Activated CD8-positive, alpha-beta T cell treated with anti-CD3 and anti-CD28 coated beads, Interleukin-2, amount 10 ng/mL, durations not matched to agents 7 days and 5 days (primary cell): ENCODE measurements around the gene GTPBP8. TPM values are rescaled to one million over a fixed set of nuclear protein-coding genes. Genes with fewer than 3 reads are reported as not detected.
A peak's percentile ranks its signal among the peaks of the same experiment; 100 is the strongest.

Experiments used
- ATAC-seq: fragments of 150-1000 bp; cut with Tn5 transposase; one replicate; pipeline ENCODE4 v1.10.0; 2021; ENCODE audit warnings: moderate library complexity
- CTCF ChIA-PET: fragments of 350-600 bp; sonication (Branson Sonifier 250); formaldehyde crosslinking; loops from one replicate; lab custom pipeline; 2021; ENCODE audit warnings: antibody characterized with exemption; lab: Charles Lee
- POLR2A ChIA-PET: fragments of 350-600 bp; sonication (Branson Sonifier 250); formaldehyde crosslinking; loops from one replicate; lab custom pipeline; 2021; ENCODE audit warnings: antibody characterized with exemption; lab: Charles Lee
- DNase-seq: peaks from one replicate; pipeline ENCODE4 v3.0.0-alpha.2; 2020
- H3K27ac Mint-ChIP-seq: one replicate; pipeline ENCODE4 v1.8.0; 2021; ENCODE audit warnings: mild to moderate bottlenecking, mixed read lengths
- H3K27me3 Mint-ChIP-seq: one replicate; pipeline ENCODE4 v1.8.0; 2021; ENCODE audit warnings: low read depth, mixed read lengths
- H3K36me3 Mint-ChIP-seq: one replicate; pipeline ENCODE4 v1.8.0; 2021; ENCODE audit warnings: low read depth, mixed read lengths
- H3K4me1 Mint-ChIP-seq: one replicate; pipeline ENCODE4 v1.8.0; 2021; ENCODE audit warnings: low read depth, mixed read lengths
- H3K4me3 Mint-ChIP-seq: one replicate; pipeline ENCODE4 v1.8.0; 2021; ENCODE audit warnings: mild to moderate bottlenecking, mixed read lengths
- H3K9me3 Mint-ChIP-seq: one replicate; pipeline ENCODE4 v1.8.0; 2022; ENCODE audit warnings: mixed read lengths; ENCODE audit not compliant: insufficient read depth
- total RNA-seq, 2 experiments: library from RNA; stranded (reverse); gene quantifications; one replicate each; pipeline ENCODE4 v1.2.3, GENCODE V29; 2021

Gene GTPBP8
- total RNA-seq, 2 experiments from 2014 or later: 24.3 to 24.5 TPM

GRCh38 chr3:112973325-112974177 is 17.2 kb upstream of the GTPBP8 start:
- Mint-ChIP-seq H3K27ac (peak overlapping the region; percentile 84), H3K4me1 (peaks cover 53% of the 10 kb centered on the region), H3K4me3 (peak overlapping the region; percentile 79), H3K27me3 (no peaks in the 10 kb centered on the region), H3K36me3 (no peaks in the 10 kb centered on the region), H3K9me3 (no peaks in the 10 kb centered on the region)
- peak; percentile 89 for ATAC-seq
- CTCF ChIA-PET: interaction anchor here (1.2 to 7.1 kb wide), 7 partner anchors 14 to 391 kb away, joined by 3 to 99 read pairs (median 10); partner anchors contain the start of gene GTPBP8
- POLR2A ChIA-PET: interaction anchor here (0.6 to 2.6 kb wide), 7 partner anchors 11 to 1492 kb away, joined by 3 to 11 read pairs (median 5); partner anchors contain the start of gene GTPBP8
- peak; percentile 60 for DNase-seq

GRCh38 chr3:112974178-112974517 is 16.6 kb upstream of the GTPBP8 start:
- peak overlapping the region; percentile 84 for H3K27ac Mint-ChIP-seq
- no peaks in the 10 kb centered on the region for H3K27me3 Mint-ChIP-seq
- H3K4me1 Mint-ChIP-seq: peaks cover 55% of the 10 kb centered on the region
- POLR2A ChIA-PET: interaction anchor here (0.6 to 2.6 kb wide), 8 partner anchors 12 to 1492 kb away, joined by 3 to 11 read pairs (median 4); partner anchors contain the start of gene GTPBP8
- H3K9me3 Mint-ChIP-seq: no peaks in the 10 kb centered on the region
- no peaks in the 10 kb centered on the region for H3K36me3 Mint-ChIP-seq
- CTCF ChIA-PET: interaction anchor here (1.2 to 7.1 kb wide), 8 partner anchors 13 to 392 kb away, joined by 3 to 99 read pairs (median 6); partner anchors contain the start of gene GTPBP8
- peak overlapping the region; percentile 79 for H3K4me3 Mint-ChIP-seq
- ATAC-seq: peak; percentile 51
- DNase-seq: no peak

- no peaks in the 10 kb centered on the region for H3K9me3 Mint-ChIP-seq
- peak within 1 kb of the TSS; percentile 84 for H3K27ac Mint-ChIP-seq
- peak within 1 kb of the TSS; percentile 79 for H3K4me3 Mint-ChIP-seq
- peak; percentile 29 for DNase-seq
- ChIA-PET POLR2A (interaction anchor here (0.9 to 2.6 kb wide), 4 partner anchors 12 to 332 kb away, joined by 3 to 8 read pairs (median 3); partner anchors contain the start of gene GTPBP8), CTCF (interaction anchor here (1.0 to 7.1 kb wide), 11 partner anchors 12 to 393 kb away, joined by 3 to 99 read pairs (median 4); partner anchors contain the start of gene GTPBP8)
- ATAC-seq: peak; percentile 48
- no peaks in the 10 kb centered on the region for H3K36me3 Mint-ChIP-seq
- H3K27me3 Mint-ChIP-seq: no peaks in the 10 kb centered on the region
- H3K4me1 Mint-ChIP-seq: peaks cover 56% of the 10 kb centered on the region
These were observed 15.9 kb upstream of the GTPBP8 start, which contains the start of gene CD200R1 for GRCh38 chr3:112974894-112975293. CD200R1 (minus strand) TSS chr3:112975103; CDS start chr3:112974857, 246 bp downstream.

- H3K4me1 Mint-ChIP-seq: peaks cover 56% of the 10 kb centered on the region
These were observed 14.8 kb upstream of the GTPBP8 start for GRCh38 chr3:112976001-112976400.

GRCh38 chr3:112976953-112977352 is 13.8 kb upstream of the GTPBP8 start:
- Mint-ChIP-seq H3K4me1 (peaks cover 52% of the 10 kb centered on the region), H3K36me3 (no peaks in the 10 kb centered on the region), H3K9me3 (no peaks in the 10 kb centered on the region), H3K4me3 (no peak overlapping the region), H3K27ac (peak overlapping the region; percentile 12), H3K27me3 (no peaks in the 10 kb centered on the region)
- ATAC-seq (no peak), DNase-seq (no peak)
- ChIA-PET POLR2A (interaction anchor here (0.6 kb wide), 1 partner anchor 98 kb away, joined by 3 read pairs; no protein-coding TSS in a partner anchor), CTCF (interaction anchor here (1.0 to 7.1 kb wide), 6 partner anchors 11 to 334 kb away, joined by 3 to 99 read pairs (median 4); partner anchors contain the start of gene GTPBP8)

More at GRCh38 chr3:112976001-112976400, 14.8 kb upstream of the GTPBP8 start:
- Mint-ChIP-seq H3K27me3 (no peaks in the 10 kb centered on the region), H3K36me3 (no peaks in the 10 kb centered on the region), H3K27ac (peak overlapping the region; percentile 51), H3K9me3 (no peaks in the 10 kb centered on the region), H3K4me3 (peak overlapping the region; percentile 19)
- POLR2A ChIA-PET: no interaction called here
- DNase-seq: no peak
- ATAC-seq: no peak
- CTCF ChIA-PET: interaction anchor here (0.8 to 7.1 kb wide), 7 partner anchors 15 to 394 kb away, joined by 3 to 99 read pairs (median 4); partner anchors contain the start of gene GTPBP8

GRCh38 chr3:112979244-112979832 is 11.4 kb upstream of the GTPBP8 start:
- ChIA-PET CTCF (interaction anchor here (0.6 to 7.5 kb wide), 36 partner anchors 10 to 686 kb away, joined by 3 to 118 read pairs (median 5); partner anchors contain the start of genes CCDC80, CD200R1L, GTPBP8 and SLC9C1), POLR2A (interaction anchor here (0.7 kb wide), 1 partner anchor 11 kb away, joined by 3 read pairs; no protein-coding TSS in a partner anchor)
- H3K9me3 Mint-ChIP-seq: no peaks in the 10 kb centered on the region
- no peak overlapping the region for H3K27ac Mint-ChIP-seq
- no peaks in the 10 kb centered on the region for H3K36me3 Mint-ChIP-seq
- H3K4me3 Mint-ChIP-seq: no peak overlapping the region
- ATAC-seq: no peak
- H3K27me3 Mint-ChIP-seq: no peaks in the 10 kb centered on the region
- H3K4me1 Mint-ChIP-seq: peaks cover 37% of the 10 kb centered on the region
- DNase-seq: peak; percentile 47

- ChIA-PET CTCF (interaction anchor here (0.7 to 7.5 kb wide), 13 partner anchors 9 to 401 kb away, joined by 3 to 118 read pairs (median 8); partner anchors contain the start of genes CCDC80, CD200R1L and GTPBP8), POLR2A (no interaction called here)
- peaks cover 31% of the 10 kb centered on the region for H3K4me1 Mint-ChIP-seq
- H3K27ac Mint-ChIP-seq: no peak overlapping the region
- H3K27me3 Mint-ChIP-seq: no peaks in the 10 kb centered on the region
- H3K9me3 Mint-ChIP-seq: no peaks in the 10 kb centered on the region
- no peaks in the 10 kb centered on the region for H3K36me3 Mint-ChIP-seq
- H3K4me3 Mint-ChIP-seq: no peak overlapping the region
- DNase-seq (no peak), ATAC-seq (no peak)
These were observed 10.7 kb upstream of the GTPBP8 start for GRCh38 chr3:112980080-112980479.

- Mint-ChIP-seq H3K4me3 (no peak overlapping the region), H3K9me3 (no peaks in the 10 kb centered on the region), H3K27me3 (no peaks in the 10 kb centered on the region), H3K27ac (no peak overlapping the region), H3K36me3 (no peaks in the 10 kb centered on the region), H3K4me1 (peaks cover 20% of the 10 kb centered on the region)
- ChIA-PET POLR2A (interaction anchor here (1.2 kb wide), 1 partner anchor 10 kb away, joined by 4 read pairs; no protein-coding TSS in a partner anchor), CTCF (interaction anchor here (1.0 to 7.5 kb wide), 5 partner anchors 10 to 400 kb away, joined by 5 to 118 read pairs (median 9); partner anchors contain the start of gene CCDC80)
- no peak for ATAC-seq
- DNase-seq: no peak
These were observed 8.1 kb upstream of the GTPBP8 start for GRCh38 chr3:112982710-112983109.

GRCh38 chr3:112984485-112984884 is 6.3 kb upstream of the GTPBP8 start:
- Mint-ChIP-seq H3K9me3 (no peaks in the 10 kb centered on the region), H3K36me3 (no peaks in the 10 kb centered on the region), H3K27ac (no peak overlapping the region), H3K4me1 (peaks cover 14% of the 10 kb centered on the region), H3K27me3 (no peaks in the 10 kb centered on the region), H3K4me3 (no peak overlapping the region)
- no peak for DNase-seq
- CTCF ChIA-PET: interaction anchor here (1.2 to 7.5 kb wide), 6 partner anchors 247 to 402 kb away, joined by 4 to 110 read pairs (median 7); partner anchors contain the start of gene CCDC80
- ATAC-seq: peak; percentile 27
- POLR2A ChIA-PET: interaction anchor here (0.5 kb wide), 1 partner anchor 1798 kb away, joined by 3 read pairs; no protein-coding TSS in a partner anchor

- ChIA-PET POLR2A (interaction anchor here (0.8 to 1.0 kb wide), 2 partner anchors 13 to 374 kb away, joined by 3 read pairs; partner anchors contain the start of gene CD200R1), CTCF (interaction anchor here (0.8 to 5.4 kb wide), 9 partner anchors 9 to 346 kb away, joined by 3 to 56 read pairs (median 4); partner anchors contain the start of gene CD200R1)
- Mint-ChIP-seq H3K27ac (no peak overlapping the region), H3K36me3 (peaks cover 6% of the 10 kb centered on the region), H3K4me1 (peaks cover 38% of the 10 kb centered on the region), H3K9me3 (no peaks in the 10 kb centered on the region), H3K4me3 (no peak overlapping the region), H3K27me3 (no peaks in the 10 kb centered on the region)
- ATAC-seq (no peak), DNase-seq (no peak)
These were observed 3.0 kb upstream of the GTPBP8 start for GRCh38 chr3:112987710-112988334.
